Body of pancreas (tissue), 4 donors: ENCODE measurements around the gene TNIP1.

Experiments used
- POLR2A ChIP-seq, 3 donors: fragments of 450-650 bp; IDR thresholded peaks; one replicate each; pipeline ENCODE4 v1.6.1; 2016; ENCODE audit warnings: antibody characterized with exemption in 3 of 3, mild to moderate bottlenecking in 2 of 3
- TF ChIP-seq, protein P1 (sequence below), 7 experiments: fragments of 450-650 bp in 4 of 7; fragments of 200-600 bp in 3 of 7; sonication (generic) in 3 of 7; IDR thresholded peaks; one replicate each; pipeline ENCODE4 v1.5.1; 2016 to 2019; ENCODE audit warnings: antibody characterized with exemption in 7 of 7

DNA sequence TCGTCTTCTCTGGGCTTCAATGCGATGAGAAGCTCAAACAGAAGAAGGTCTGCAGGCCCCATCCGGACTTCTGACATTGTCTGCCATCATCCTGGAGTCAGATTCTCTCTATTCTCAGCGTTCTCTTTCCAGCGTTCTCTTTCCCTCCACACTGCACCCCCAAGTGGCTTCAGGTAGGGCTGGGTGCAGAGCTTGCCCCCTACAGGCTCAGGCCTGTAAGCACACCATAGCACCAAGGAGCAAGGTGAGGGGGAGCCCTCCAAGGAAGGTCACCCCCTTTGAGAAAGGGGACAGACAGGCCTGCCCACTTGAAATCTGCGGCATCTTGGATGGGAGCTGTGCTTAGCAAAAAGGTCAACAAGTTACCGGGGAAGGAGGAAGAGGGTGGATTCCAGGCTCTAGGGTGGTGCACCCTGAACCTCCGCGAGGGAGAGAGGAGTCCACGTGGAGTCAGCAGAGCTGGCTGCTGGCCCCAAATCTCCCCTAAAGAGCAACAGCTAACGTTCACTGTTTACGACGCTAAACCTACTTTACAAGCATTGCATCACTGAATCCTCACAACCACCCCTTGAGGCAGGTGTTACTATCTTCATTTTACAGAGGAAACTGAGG, 32.9 kb downstream of the TNIP1 start:
- TF ChIP-seq, protein P1, sequence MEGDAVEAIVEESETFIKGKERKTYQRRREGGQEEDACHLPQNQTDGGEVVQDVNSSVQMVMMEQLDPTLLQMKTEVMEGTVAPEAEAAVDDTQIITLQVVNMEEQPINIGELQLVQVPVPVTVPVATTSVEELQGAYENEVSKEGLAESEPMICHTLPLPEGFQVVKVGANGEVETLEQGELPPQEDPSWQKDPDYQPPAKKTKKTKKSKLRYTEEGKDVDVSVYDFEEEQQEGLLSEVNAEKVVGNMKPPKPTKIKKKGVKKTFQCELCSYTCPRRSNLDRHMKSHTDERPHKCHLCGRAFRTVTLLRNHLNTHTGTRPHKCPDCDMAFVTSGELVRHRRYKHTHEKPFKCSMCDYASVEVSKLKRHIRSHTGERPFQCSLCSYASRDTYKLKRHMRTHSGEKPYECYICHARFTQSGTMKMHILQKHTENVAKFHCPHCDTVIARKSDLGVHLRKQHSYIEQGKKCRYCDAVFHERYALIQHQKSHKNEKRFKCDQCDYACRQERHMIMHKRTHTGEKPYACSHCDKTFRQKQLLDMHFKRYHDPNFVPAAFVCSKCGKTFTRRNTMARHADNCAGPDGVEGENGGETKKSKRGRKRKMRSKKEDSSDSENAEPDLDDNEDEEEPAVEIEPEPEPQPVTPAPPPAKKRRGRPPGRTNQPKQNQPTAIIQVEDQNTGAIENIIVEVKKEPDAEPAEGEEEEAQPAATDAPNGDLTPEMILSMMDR (IDR thresholded peaks at IDR 0.05): peak; percentile 19 to 66 (median 50)
- TF ChIP-seq POLR2A (IDR thresholded peaks at IDR 0.05): no peak
